Mucosa of stomach (tissue), 1 donor: ENCODE data around the gene CSF3.

ENCODE experiments used
- H3K27me3 ChIP-seq: one replicate; pipeline ENCODE4 v1.7.0; 2013; ENCODE audit warnings: mild to moderate bottlenecking, low read length; ENCODE audit not compliant: control insufficient read depth, insufficient read depth
- H3K36me3 ChIP-seq: one replicate; pipeline ENCODE4 v1.7.0; 2013; ENCODE audit warnings: low read length; ENCODE audit not compliant: control insufficient read depth, insufficient read depth
- H3K4me1 ChIP-seq: one replicate; pipeline ENCODE4 v1.7.0; 2013; ENCODE audit warnings: mild to moderate bottlenecking, low read length; ENCODE audit not compliant: control insufficient read depth, insufficient read depth
- H3K4me3 ChIP-seq: one replicate; pipeline ENCODE4 v1.7.0; 2013; ENCODE audit warnings: low read length
- H3K9ac ChIP-seq: one replicate; pipeline ENCODE4 v1.7.0; 2013; ENCODE audit warnings: mild to moderate bottlenecking, low read length, moderate library complexity
- H3K9me3 ChIP-seq: one replicate; pipeline ENCODE4 v1.7.0; 2013; ENCODE audit warnings: mild to moderate bottlenecking, low read length, moderate library complexity; ENCODE audit not compliant: control insufficient read depth
- donor health status: Pancreatic carcinoma.

The CSF3 gene

DNA sequence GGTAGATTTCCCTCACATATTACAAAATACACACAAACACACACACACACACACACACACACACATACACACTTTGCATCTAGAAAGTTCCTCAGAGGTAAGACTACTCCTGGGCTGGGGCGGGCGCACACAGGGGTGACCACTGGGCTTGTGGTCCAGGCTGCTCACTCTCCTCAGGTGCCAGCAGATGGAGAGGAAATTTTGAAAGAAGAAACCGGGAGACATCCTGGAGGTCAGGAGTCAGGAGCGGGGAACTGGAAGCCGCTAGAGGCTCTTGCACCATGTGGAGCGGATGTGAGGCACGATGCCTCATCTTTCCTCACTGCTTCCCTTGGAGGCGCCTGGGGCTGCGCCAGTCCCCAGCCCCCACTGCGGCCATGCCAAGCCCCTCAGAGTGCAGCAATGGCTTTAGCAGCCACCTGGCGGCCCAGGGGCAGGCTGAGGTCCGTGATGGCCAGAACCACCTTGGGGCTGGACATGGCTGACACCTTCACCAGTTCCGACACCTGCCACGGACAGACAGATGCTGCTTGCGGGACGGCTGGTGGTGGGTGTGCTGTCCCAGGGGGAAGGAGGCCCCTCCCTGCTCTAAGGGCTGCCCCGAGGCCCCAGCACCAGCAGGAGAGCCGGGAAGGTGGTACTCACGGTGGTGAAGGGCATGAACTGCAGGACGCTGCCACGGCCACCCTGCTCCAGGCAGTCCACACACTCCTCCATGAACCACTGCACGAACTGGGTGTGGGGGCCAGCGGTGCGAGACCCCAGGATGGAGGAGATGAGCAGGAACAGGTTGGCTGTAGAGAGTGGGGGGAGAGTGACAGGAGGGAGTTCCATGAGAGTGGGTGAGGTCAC is 4.1 kb downstream of the CSF3 start:
- no peaks in the 10 kb centered on the region for H3K9me3 ChIP-seq
- peaks cover 83% of the 10 kb centered on the region for H3K4me1 ChIP-seq
- H3K4me3 ChIP-seq = no peak overlapping the region
- H3K36me3 ChIP-seq = peaks cover 19% of the 10 kb centered on the region
- H3K27me3 ChIP-seq = no peaks in the 10 kb centered on the region
- peak overlapping the region; percentile 28 for H3K9ac ChIP-seq

DNA sequence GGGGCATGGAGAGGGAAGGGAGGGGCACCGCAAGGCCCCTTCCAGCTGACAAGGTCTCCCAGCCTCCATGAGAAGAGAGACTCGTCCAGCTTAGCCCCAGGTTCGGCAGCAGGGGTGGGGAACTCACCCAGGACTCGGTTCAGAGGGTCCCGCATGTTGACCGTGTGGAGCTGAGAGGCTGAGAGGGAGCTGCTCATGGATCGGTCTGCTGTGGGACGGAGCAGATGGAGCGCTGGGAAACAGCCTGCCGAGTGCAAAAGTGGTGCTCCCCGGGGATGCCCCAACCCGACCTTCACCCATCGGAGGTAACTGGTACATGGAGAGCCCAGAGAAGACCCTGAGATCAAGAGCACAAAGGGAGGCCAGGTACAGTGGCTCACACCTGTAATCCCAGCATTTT is 4.9 kb downstream of the CSF3 start:
- peak overlapping the region; percentile 3 for H3K9ac ChIP-seq
- no peaks in the 10 kb centered on the region for H3K27me3 ChIP-seq
- H3K4me1 ChIP-seq = peaks cover 82% of the 10 kb centered on the region
- no peak overlapping the region for H3K4me3 ChIP-seq
- H3K36me3 ChIP-seq = peaks cover 19% of the 10 kb centered on the region
- no peaks in the 10 kb centered on the region for H3K9me3 ChIP-seq

DNA sequence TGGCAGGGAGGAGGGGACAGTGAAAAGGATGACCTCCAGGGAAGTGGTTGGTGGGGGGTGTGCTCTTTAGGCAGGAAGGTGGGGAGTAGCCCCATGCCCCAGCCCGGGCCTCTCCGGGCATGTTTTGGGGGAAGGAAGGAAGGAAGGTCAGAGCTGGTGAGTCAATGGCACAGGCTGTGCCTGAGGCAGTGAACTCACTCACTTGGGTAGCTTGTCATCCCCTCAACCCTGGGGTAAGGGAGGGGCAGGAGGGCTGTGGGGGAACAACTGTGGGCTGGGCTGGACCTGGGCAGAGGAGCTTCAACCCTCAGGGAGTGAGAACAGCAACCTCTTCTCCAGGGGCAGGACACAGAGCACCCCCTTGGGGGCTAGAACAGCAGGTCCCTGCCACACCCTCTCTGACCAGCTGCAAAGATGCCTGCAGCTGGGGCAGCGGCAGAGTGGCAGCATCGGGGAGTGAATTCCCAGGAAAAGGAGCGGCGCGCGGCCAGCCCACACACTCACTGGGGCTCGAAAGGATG is 6.3 kb downstream of the CSF3 start:
- peak overlapping the region; percentile 6 for H3K4me3 ChIP-seq
- peaks cover 19% of the 10 kb centered on the region for H3K36me3 ChIP-seq
- peaks cover 85% of the 10 kb centered on the region for H3K4me1 ChIP-seq
- no peaks in the 10 kb centered on the region for H3K27me3 ChIP-seq
- peak overlapping the region; percentile 28 for H3K9ac ChIP-seq
- no peaks in the 10 kb centered on the region for H3K9me3 ChIP-seq

DNA sequence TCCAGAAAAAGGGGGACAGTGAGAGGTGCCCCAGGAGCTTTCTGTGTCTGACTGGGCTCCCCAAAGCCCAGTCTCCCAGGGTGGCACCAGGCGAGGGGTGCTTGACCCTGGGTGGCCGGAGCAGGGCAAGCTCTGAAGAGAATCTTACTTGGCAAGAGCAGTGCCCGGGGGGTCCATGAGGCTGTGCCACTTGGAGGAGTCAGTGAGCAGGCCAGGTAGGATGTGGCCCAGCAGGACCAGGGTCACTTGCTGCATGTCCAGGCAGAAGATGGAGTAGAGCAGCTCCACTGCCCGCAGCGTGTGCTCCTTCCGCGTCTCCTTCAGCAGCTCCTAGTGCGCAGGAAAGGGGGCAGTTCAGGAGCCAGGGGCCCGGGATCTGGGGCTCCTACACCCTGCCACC is 7.3 kb downstream of the CSF3 start:
- Histone ChIP-seq H3K27me3 (no peaks in the 10 kb centered on the region), H3K9ac (peak overlapping the region; percentile 54), H3K36me3 (peaks cover 19% of the 10 kb centered on the region), H3K4me1 (peaks cover 91% of the 10 kb centered on the region), H3K4me3 (no peak overlapping the region), H3K9me3 (no peaks in the 10 kb centered on the region)

DNA sequence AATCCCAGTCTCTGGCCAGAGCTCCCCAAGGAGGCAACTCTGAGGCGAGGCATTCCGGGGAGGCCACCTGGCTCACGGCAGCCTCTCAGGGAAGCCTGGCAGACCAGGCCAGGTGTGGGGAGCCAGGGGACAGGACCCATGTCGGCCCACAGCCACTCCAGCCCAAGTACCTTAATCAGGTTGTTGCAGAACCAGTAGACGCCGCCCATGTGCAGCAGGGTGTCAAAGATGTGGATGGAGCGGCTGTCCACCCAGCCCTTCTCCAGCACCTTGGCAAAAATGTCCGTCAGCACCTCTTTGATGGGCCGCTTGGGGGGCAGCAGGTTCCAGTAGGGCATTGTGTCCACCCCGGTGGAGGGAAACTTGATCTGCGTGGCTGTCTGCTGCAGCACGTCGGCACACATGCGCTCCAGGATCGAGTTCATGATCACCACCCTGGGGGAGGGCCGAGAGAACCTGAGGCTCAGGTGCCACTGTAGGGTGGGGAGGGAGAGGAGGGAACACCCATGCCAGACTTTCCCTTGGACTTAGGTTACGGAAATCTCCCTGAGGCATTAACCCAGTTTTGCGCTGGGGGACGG is 7.8 kb downstream of the CSF3 start:
- H3K9ac ChIP-seq = peak overlapping the region; percentile 54
- peaks cover 86% of the 10 kb centered on the region for H3K4me1 ChIP-seq
- no peaks in the 10 kb centered on the region for H3K27me3 ChIP-seq
- no peak overlapping the region for H3K4me3 ChIP-seq
- H3K36me3 ChIP-seq = peaks cover 19% of the 10 kb centered on the region
- no peaks in the 10 kb centered on the region for H3K9me3 ChIP-seq

DNA sequence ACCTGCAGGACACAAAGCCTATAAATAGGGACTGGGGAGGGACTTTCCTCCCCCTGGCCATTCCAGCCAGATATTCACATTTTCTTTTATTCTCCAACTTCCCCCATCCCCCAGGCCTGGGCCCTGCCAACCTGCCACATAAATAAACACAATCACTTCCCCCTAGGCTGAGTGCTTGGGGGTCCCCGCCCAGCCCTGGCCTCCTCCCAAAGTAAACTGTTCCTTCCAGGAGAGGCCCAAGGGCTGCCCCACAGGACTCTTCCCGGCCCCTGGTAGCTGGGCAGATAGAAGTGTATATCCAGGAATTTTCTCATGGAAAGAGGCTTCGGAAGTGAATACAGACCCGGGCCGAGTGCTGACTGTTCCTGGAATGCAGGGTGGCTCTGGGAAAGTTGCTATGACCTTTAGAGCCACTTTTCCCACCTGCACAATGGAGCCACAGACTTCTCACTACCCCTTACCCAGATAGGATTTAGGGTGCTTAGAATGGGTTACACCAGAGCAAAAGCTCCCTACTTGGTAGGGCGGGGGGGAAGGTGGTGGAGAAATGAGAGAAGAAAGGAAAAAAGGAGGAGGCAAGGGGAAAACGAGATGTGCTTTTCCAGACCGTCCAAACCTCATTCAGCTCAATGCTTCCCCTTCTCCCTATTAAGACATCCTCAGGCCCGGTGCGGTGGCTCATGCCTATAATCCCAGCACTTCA is 8.5 kb downstream of the CSF3 start:
- Histone ChIP-seq H3K4me1 (peaks cover 79% of the 10 kb centered on the region), H3K9ac (peak overlapping the region; percentile 54), H3K4me3 (no peak overlapping the region), H3K27me3 (no peaks in the 10 kb centered on the region), H3K36me3 (peaks cover 25% of the 10 kb centered on the region), H3K9me3 (no peaks in the 10 kb centered on the region)

DNA sequence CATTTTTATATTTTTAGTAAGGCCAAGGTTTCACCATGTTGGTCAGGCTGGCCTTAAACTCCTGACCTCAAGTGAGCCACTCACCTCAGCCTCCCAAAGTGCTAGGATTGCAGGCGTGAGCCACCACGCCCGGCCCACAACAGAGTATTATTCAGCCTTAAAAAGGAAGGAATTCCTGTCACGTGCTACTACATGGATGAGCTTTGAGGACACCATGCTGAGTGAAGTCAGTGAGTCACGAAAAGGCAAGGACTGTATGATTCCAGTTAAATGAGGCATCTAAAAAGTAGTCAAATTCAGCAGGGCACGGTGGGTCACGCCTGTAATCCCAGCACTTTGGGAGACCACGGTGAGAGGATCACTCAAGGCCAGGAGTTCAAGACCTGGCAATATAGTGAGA is 9.7 kb downstream of the CSF3 start:
- Histone ChIP-seq H3K4me3 (no peak overlapping the region), H3K9me3 (no peaks in the 10 kb centered on the region), H3K27me3 (no peaks in the 10 kb centered on the region), H3K9ac (no peak overlapping the region), H3K4me1 (peaks cover 68% of the 10 kb centered on the region), H3K36me3 (peaks cover 14% of the 10 kb centered on the region)

DNA sequence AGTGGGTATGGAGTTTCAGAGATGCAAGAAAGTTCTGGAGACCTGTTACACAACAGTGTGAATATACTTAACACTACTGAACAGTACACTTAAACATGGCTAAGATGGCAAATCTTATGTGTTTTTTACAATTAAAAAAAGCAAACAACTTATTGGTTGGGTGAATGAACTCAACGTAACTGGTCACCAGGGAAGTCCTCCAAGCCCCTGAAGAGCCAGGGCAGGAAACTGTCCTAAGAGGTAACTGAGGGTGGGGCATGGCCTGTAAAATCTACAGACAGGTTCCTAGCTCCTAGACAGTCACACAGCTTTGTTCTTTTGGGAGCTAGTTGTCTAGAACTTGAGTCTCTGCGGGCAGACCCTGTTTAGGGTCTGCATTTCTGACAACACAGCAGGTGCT is 10.3 kb downstream of the CSF3 start:
- H3K4me1 ChIP-seq = peaks cover 62% of the 10 kb centered on the region
- no peak overlapping the region for H3K9ac ChIP-seq
- H3K27me3 ChIP-seq = no peaks in the 10 kb centered on the region
- H3K36me3 ChIP-seq = peaks cover 10% of the 10 kb centered on the region
- H3K9me3 ChIP-seq = no peaks in the 10 kb centered on the region
- H3K4me3 ChIP-seq = no peak overlapping the region

DNA sequence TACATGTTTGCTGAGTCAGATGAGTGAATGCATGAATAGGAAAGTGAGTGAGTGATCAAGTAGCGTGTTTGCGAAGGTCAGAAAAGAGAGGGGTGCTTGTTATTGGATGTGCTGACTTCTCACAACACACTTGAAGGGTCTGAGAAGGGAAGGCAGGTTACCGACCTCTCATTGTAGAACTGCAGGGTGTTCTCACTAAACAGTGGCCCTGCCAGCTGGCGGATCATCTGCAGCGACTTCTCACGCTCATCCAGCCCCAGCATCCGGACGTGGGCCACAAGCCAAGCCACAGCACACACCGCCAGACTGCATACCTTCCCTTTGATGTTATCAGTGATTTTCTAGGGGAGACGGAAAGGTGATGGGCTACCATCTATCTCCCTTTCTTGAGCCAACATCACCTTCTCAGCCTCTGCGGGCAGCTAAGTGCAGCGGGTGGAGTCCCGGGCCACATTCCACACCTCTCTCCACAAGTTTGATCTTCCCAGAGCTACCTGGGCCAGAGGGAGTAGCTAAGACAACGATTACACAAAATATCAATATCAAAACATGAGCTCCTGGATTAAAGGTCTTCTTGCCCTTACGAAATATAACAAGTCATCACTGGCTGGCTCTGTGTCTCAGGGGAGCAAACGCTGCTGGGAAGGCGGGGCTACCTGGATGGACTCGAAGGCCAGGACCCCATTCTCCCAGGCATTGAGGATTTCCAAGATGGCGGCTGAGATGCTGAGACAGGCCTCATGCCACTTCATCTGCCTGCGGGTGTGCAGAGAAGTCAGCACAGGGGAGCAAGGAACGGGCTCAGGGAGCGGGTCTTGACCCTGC is 11.0 kb downstream of the CSF3 start:
- Histone ChIP-seq H3K4me1 (peaks cover 62% of the 10 kb centered on the region), H3K9me3 (no peaks in the 10 kb centered on the region), H3K27me3 (no peaks in the 10 kb centered on the region), H3K4me3 (no peak overlapping the region), H3K36me3 (peaks cover 12% of the 10 kb centered on the region), H3K9ac (peak overlapping the region; percentile 17)

DNA sequence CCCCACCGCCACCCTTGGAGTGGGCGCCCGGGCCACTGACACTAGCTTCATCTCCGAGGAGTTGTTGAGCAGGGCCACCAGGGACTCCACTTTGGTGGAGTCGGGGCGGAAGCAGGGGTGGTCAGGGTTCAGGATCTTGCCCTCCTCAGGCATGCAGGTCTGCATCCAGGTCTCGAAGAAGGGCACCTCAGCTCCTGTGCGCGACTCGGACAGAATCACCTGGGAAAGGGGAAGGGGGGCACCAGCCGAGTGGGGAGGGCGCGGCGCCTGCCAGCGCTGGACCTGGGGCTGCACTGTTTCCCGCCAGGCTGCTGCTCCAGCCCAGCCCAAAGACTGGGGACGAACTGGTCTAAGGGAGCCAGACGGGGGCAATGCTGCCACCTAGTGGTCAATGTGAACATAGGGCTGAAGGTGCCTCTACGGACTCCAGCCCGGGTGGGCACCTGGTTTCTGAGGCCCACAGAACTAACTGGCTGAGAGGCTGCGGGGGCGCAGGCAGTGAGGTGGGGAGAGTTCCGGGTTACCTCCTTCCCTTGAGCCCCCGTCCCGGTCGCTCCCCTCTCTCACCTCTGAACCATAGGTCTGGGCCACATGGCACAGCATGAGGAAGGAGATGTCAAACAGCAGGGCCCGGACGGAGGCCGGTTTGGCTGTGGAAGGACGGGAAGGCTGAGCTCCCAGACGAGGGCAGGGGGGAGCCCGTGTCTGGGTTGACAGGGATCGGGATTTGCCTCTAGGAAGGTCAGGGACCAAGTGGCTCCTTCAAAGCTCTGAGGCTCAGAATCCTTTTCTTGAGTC is 11.8 kb downstream of the CSF3 start:
- H3K27me3 ChIP-seq = no peaks in the 10 kb centered on the region
- no peak overlapping the region for H3K4me3 ChIP-seq
- peak overlapping the region; percentile 17 for H3K9ac ChIP-seq
- H3K9me3 ChIP-seq = no peaks in the 10 kb centered on the region
- H3K36me3 ChIP-seq = peaks cover 18% of the 10 kb centered on the region
- H3K4me1 ChIP-seq = peaks cover 62% of the 10 kb centered on the region

DNA sequence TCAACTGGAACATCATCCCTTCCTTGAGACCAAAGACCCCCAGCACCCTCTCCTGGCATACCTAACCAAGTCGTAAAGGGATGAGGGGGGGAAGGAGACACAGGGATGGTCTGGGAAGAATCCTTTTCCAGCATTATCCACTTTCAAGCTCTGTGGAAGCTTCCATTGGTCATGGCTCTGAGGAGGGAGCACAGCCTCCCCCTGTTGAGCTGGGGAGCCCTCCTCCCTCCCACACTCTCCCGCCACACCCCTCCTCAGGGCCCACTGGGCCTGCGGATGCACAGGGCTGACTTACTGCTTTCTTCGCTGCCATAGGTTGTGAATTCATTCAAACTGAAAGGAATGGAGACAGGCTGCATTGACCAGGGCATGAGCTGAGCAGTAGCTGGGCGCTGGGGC is 12.4 kb downstream of the CSF3 start:
- H3K4me1 ChIP-seq = peaks cover 62% of the 10 kb centered on the region
- H3K9ac ChIP-seq = no peak overlapping the region
- no peaks in the 10 kb centered on the region for H3K9me3 ChIP-seq
- H3K36me3 ChIP-seq = peaks cover 18% of the 10 kb centered on the region
- H3K4me3 ChIP-seq = no peak overlapping the region
- no peaks in the 10 kb centered on the region for H3K27me3 ChIP-seq
